OCI-LY7 (cell line): ENCODE measurements around the gene MSLN. TPM values are rescaled to one million over a fixed set of nuclear protein-coding genes. Genes with fewer than 3 reads are reported as not detected.

Source experiments
- BruUV-seq: library from RNA; stranded (reverse); fragments of 400-500 nt; replicated peaks from 2 replicates; lab custom pipeline; 2021; lab: Mats Ljungman, UMichigan
- CTCF ChIA-PET: fragments of 300-600 bp; sonication (Branson Sonifier 250); formaldehyde crosslinking; loops from one replicate; lab custom pipeline; 2022; ENCODE audit warnings: antibody characterized with exemption; ENCODE audit not compliant: unreplicated experiment; lab: Charles Lee
- POLR2A ChIA-PET: fragments of 300-600 bp; sonication (Branson Sonifier 250); formaldehyde crosslinking; loops from one replicate; lab custom pipeline; 2022; ENCODE audit warnings: antibody characterized with exemption; lab: Charles Lee
- DNase-seq: peaks from one replicate; pipeline ENCODE4 v3.0.0-alpha.2; 2015; ENCODE audit warnings: low spot score
- H2AFZ ChIP-seq: fragments of 200-600 bp; sonication (generic), shearing (Covaris generic); 2 replicates; pipeline ENCODE4 v1.6.1; 2014; ENCODE audit warnings: mild to moderate bottlenecking, antibody characterized with exemption, low read length, moderate library complexity
- H3K27ac ChIP-seq: fragments of 200-600 bp; sonication (generic); 2 replicates; pipeline ENCODE4 v1.5.1; 2014; ENCODE audit warnings: mixed run types, low read depth, mild to moderate bottlenecking, moderate library complexity, low read length, inconsistent platforms; ENCODE audit not compliant: poor library complexity, severe bottlenecking
- H3K36me3 ChIP-seq: fragments of 200-600 bp; sonication (generic); 2 replicates; pipeline ENCODE4 v1.6.1; 2014; ENCODE audit warnings: mild to moderate bottlenecking, antibody characterized with exemption, low read length, moderate library complexity, mixed read lengths; ENCODE audit not compliant: insufficient read depth
- H3K4me1 ChIP-seq: fragments of 200-600 bp; sonication (generic); 2 replicates; pipeline ENCODE4 v1.5.1; 2014; ENCODE audit warnings: mild to moderate bottlenecking, low read length; ENCODE audit not compliant: insufficient read depth, poor library complexity, severe bottlenecking
- H3K4me2 ChIP-seq: fragments of 200-600 bp; sonication (generic); 2 replicates; pipeline ENCODE4 v1.6.1; 2014; ENCODE audit warnings: mild to moderate bottlenecking, low read length
- H3K4me3 ChIP-seq: fragments of 200-600 bp; sonication (generic); 2 replicates; pipeline ENCODE4 v1.5.1; 2014; ENCODE audit warnings: mild to moderate bottlenecking, low read depth, low read length; ENCODE audit not compliant: poor library complexity, severe bottlenecking
- H3K79me2 ChIP-seq: fragments of 200-600 bp; sonication (generic); 2 replicates; pipeline ENCODE4 v1.6.1; 2016; ENCODE audit warnings: low read depth, mild to moderate bottlenecking, low read length, moderate library complexity, mixed read lengths; ENCODE audit not compliant: insufficient read depth
- H3K9me2 ChIP-seq: fragments of 200-600 bp; sonication (generic); 2 replicates; pipeline ENCODE4 v1.6.1; 2016; ENCODE audit warnings: mild to moderate bottlenecking, low read length, mixed read lengths; ENCODE audit not compliant: insufficient read depth
- H3K9me3 ChIP-seq: fragments of 200-600 bp; sonication (generic); 2 replicates; pipeline ENCODE4 v1.6.1; 2014; ENCODE audit warnings: mild to moderate bottlenecking, mixed run types, low read length, mixed read lengths
- H4K20me1 ChIP-seq: fragments of 200-600 bp; sonication (generic); 2 replicates; pipeline ENCODE4 v1.6.1; 2014; ENCODE audit warnings: mild to moderate bottlenecking, antibody characterized with exemption, low read length, moderate library complexity, mixed read lengths; ENCODE audit not compliant: insufficient read depth
- EZH2phosphoT487 ChIP-seq: fragments of 200-600 bp; sonication (generic); IDR thresholded peaks from 2 replicates; pipeline ENCODE4 v1.6.1; 2018; ENCODE audit warnings: low read depth, borderline replicate concordance, mild to moderate bottlenecking, mixed run types, antibody characterized with exemption, low read length, moderate library complexity, mixed read lengths
- intact Hi-C: fragments of 100-400 bp; cut with micrococcal nuclease; formaldehyde crosslinking; loops from one replicate; pipeline ENCODE4 v1.10.0; 2022; ENCODE audit not compliant: unreplicated experiment
- total RNA-seq, 2 experiments: library from RNA; depleted of rRNA in 1 of 2; stranded (reverse); fragments of >200 nt in 1 of 2; shearing (Covaris generic) in 1 of 2; gene quantifications; 2 replicates each; pipeline ENCODE4 v1.2.3, GENCODE V29; 2014 to 2022
- TF ChIP-seq, protein P1 (sequence below): fragments of 200-600 bp; sonication (generic); conservative IDR thresholded peaks from 2 replicates; pipeline ENCODE4 v1.5.1; 2014; ENCODE audit warnings: mild to moderate bottlenecking, antibody characterized with exemption, low read length, moderate library complexity, mixed read lengths

MSLN gene
- total RNA-seq, 2 experiments from 2014 or later, result 0.13 to 0.44 TPM

DNA sequence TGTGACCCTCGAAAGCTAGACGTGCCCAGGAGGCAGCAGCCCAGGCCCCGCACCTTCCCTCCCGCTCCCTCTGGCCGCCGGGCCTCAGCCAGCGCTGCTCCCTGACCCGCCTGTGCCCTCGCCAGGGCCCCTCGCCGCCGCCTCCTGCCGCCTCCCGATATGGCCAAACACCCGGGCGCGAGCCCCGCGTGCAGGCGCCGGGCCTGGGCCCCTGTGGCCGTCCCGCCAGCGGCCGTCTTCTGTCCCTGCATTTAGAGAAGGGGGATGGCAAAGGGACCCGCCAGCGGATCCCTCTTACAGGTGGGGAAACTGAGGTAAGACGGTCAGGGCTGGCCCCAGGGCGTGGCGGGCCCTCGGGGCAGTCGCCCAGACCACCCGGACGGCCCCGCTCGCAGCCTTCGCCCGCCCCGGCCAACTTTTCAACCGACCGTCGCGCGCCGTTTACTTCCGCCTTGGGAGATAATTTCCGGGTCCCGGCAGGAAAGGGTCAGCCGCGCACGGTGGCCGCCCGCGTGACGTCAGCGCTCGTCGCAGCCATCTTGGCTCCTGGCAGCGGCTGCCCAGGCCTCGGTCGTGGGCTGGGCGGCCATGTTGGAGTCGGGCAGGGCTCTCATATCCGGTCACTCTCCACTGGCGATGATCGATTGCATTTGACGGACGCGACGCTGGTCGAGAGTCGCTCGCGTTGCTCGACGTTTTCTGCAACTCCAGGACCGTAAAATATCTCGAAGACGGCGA is 47.0 kb downstream of the MSLN start:
- CTCF ChIA-PET, result no interaction called here
- H3K4me1 ChIP-seq, result no peaks in the 10 kb centered on the region
- TF ChIP-seq, protein P1, sequence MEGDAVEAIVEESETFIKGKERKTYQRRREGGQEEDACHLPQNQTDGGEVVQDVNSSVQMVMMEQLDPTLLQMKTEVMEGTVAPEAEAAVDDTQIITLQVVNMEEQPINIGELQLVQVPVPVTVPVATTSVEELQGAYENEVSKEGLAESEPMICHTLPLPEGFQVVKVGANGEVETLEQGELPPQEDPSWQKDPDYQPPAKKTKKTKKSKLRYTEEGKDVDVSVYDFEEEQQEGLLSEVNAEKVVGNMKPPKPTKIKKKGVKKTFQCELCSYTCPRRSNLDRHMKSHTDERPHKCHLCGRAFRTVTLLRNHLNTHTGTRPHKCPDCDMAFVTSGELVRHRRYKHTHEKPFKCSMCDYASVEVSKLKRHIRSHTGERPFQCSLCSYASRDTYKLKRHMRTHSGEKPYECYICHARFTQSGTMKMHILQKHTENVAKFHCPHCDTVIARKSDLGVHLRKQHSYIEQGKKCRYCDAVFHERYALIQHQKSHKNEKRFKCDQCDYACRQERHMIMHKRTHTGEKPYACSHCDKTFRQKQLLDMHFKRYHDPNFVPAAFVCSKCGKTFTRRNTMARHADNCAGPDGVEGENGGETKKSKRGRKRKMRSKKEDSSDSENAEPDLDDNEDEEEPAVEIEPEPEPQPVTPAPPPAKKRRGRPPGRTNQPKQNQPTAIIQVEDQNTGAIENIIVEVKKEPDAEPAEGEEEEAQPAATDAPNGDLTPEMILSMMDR, result no peak
- TF ChIP-seq EZH2phosphoT487, result no peak
- BruUV-seq, result no TSS peak
- H3K9me3 ChIP-seq, result no peaks in the 10 kb centered on the region
- H3K9me2 ChIP-seq, result no peaks in the 10 kb centered on the region
- peak overlapping the region; percentile 70 for H3K4me2 ChIP-seq
- peak overlapping the region; percentile 76; the same call in 1 of the 2 replicates for H2AFZ ChIP-seq
- peak overlapping the region; percentile 69 for H3K4me3 ChIP-seq
- H3K79me2 ChIP-seq, result no peaks in the 10 kb centered on the region
- DNase-seq, result peak; percentile 84
- intact Hi-C loops, result no loop called here
- no peaks in the 10 kb centered on the region for H3K36me3 ChIP-seq
- peak overlapping the region; percentile 41 for H3K27ac ChIP-seq
- no peaks in the 10 kb centered on the region for H4K20me1 ChIP-seq
- POLR2A ChIA-PET, result no interaction called here

GRCh38 chr16:808085-808386 is 47.5 kb downstream of the MSLN start:
- POLR2A ChIA-PET, result no interaction called here
- intact Hi-C loops, result no loop called here
- H3K4me1 ChIP-seq, result no peaks in the 10 kb centered on the region

More at GRCh38 chr16:808085-808386, 47.5 kb downstream of the MSLN start:
- Histone ChIP-seq H2AFZ (peak overlapping the region; percentile 76; the same call in 1 of the 2 replicates), H3K9me3 (no peaks in the 10 kb centered on the region), H3K4me2 (peak overlapping the region; percentile 70), H4K20me1 (no peaks in the 10 kb centered on the region), H3K4me3 (peak overlapping the region; percentile 69), H3K36me3 (no peaks in the 10 kb centered on the region), H3K27ac (no peak overlapping the region), H3K9me2 (no peaks in the 10 kb centered on the region), H3K79me2 (no peaks in the 10 kb centered on the region)
- CTCF ChIA-PET, result no interaction called here
- TF ChIP-seq, protein P1, result no peak
- no peak for TF ChIP-seq EZH2phosphoT487
- BruUV-seq, result no TSS peak
- DNase-seq, result no peak
